Activated CD8-positive, alpha-beta memory T cell treated with anti-CD3 and anti-CD28 coated beads, Interleukin-2, amount 50 U/mL, for 48 hours (primary cell): ENCODE data around the gene TLL2.

ENCODE experiments used
- DNase-seq: peaks from one replicate; pipeline ENCODE4 v3.0.0-alpha.2; 2020

Gene TLL2

DNA sequence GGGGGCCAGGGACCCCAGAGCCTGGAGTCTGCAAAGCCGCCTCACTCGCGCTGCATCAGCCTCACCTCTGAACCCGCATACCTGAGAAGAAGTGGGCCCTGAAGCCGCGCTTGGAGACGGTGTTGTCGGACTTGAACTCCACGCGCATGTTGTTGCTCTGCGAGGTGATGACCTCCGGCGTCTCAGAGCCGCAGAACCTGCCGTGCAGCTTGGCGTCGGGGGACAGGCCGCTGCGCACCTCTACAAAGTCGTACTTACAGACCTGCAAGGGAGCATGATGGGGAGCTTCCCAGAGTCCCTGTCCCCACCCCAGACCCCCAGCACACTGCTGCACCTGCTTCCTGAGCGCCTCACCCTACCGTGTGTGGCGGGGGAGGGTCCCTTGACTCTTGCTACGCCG lies 129.2 kb downstream of the TLL2 start:
- no peak for DNase-seq

GRCh38 chr10:96380821-96381220 lies 132.9 kb downstream of the TLL2 start:
- no peak for DNase-seq

DNA sequence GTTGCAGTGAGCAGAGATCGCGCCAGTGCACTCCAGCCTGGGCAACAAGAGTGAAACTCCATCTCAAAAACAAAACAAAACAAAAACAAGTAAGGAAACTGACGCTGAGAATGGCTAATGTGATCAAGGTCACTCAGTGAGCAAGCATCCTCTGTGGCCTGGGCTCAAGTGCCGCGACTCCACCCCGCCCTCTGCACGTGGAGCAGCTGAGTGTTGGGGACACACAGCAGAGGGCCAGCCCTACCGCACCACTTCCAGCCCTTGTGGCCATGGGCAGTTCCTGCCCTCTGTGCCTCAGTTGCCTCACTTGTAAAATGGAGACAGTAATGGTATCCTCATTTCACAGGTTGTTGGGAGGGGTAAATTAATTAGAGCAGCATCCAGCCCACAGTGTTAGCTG lies 134.0 kb downstream of the TLL2 start:
- no peak for DNase-seq

- DNase-seq, result no peak
Observed at GRCh38 chr10:96378741-96379140, 135.0 kb downstream of the TLL2 start.

DNA sequence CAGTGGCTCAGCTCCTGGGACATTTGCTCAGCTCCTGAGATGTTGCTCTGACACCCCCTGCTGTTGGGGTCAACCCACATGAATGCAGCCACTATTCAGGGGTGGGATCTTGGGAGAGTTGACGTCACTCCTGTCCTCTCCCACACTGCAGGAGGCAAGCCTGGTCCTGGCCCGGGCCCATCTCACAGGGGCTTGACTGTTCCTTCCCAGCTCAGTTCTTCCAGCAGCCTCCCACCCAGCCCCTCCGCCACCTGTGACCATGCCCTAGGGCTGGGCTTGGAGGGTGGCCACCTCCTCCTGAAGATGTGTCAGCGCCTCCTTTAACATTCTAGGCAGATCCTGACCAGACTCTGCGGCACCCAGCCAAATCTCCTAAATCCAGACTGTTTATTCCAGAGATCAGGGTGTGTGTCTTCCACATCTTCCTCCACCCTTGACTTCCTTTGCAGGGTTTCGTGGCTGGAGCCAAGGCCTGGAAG lies 135.9 kb downstream of the TLL2 start:
- no peak for DNase-seq

DNA sequence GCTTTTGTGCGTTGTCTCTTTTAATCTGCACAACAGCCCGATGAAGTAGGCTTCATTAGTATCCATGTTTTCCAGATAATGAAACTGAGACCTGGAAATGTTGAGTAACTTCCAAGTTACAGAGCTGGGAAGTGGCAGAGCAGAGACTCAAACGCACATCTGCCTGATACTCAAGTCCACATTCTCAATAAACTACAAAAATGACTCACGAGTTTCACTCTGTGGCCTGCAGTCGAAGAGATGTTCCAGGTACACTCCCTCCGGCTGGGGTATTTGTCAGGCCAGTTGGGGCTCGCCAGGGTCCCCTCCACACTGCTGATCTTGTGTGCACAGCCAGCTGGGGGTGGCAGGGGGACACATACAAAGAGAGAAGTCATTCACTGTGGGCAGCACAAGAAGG lies 137.2 kb downstream of the TLL2 start:
- no peak for DNase-seq

DNA sequence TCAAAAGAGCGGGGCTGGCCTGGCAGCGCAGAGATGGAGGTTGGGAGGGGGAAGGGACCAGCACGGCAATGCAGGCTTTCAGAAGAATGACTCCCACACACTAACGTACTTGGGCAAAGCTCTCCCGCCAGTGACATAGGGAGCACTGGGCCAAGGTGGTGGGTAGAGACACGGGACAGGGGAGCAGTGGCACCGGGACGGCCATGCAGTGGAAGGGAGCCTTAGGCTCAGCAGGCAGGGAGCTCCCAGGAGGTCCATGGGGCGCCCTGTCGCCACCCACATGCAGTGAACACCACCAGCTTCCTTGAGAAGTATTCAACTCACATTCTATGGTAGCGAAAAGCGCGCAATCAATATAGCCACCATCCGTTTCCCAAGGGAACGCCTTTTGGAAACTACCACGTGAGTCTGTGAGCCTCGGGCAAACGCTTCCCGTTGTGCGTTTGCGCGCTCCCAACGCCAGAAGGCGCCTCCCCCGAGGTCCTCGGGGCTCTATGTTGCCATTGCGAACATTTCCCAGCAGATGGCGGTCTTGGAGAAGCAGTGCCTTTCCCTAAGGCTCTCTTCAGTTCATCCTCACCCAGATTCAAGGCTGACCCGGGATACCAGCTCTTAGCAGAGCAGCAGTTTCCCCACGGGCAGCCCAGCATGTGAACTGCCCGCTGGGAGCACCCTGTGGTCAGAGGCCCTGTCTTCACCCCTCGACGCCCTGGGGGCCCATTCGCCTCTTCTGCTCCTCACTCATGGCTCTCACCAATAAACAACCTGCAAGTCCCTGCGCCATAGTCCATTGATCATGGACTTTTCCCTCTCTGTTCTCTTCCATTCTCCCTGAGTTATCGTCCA lies 138.5 kb downstream of the TLL2 start:
- DNase-seq, result peak; percentile 83

- no peak for DNase-seq
Observed at GRCh38 chr10:96374639-96374984, 139.1 kb downstream of the TLL2 start.

DNA sequence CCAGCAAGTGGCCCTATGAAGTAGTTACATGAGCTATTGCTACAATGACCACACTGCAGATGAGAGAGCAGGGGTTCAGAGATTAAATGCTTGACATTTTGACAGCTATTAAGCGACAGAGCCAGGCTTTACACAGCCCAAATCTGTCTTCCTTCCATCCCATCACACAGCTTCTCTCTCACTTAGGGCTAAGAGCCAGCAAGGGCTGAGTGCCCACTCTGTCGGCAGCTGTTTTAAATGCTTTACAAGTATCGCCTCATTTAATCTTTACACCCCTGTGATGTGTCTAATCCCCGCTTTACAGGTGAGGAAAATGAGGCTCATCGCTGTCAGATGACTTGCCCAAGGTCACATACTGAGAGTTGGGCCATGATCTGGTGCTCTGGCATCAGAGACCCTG lies 139.7 kb downstream of the TLL2 start:
- DNase-seq, result no peak

DNA sequence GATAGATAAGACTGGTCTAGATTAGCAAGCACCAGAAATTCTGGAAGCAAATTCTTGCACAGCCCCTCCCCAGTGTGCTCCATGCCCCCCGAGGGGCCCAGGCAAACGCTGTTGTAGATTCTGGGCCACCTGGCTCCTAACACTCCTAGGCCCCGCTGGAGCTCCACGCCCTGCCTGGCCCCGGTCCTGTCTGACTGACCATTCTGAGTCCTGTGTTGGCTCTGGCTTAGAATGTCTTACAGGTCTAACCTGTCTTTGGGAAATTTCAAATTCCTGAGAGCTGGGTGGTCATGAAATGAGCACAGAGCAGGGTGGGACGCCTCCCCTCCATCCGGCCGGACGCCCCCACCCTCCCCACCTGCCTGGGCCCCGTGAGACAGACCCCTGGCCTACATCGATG lies 142.4 kb downstream of the TLL2 start:
- DNase-seq, result no peak

DNA sequence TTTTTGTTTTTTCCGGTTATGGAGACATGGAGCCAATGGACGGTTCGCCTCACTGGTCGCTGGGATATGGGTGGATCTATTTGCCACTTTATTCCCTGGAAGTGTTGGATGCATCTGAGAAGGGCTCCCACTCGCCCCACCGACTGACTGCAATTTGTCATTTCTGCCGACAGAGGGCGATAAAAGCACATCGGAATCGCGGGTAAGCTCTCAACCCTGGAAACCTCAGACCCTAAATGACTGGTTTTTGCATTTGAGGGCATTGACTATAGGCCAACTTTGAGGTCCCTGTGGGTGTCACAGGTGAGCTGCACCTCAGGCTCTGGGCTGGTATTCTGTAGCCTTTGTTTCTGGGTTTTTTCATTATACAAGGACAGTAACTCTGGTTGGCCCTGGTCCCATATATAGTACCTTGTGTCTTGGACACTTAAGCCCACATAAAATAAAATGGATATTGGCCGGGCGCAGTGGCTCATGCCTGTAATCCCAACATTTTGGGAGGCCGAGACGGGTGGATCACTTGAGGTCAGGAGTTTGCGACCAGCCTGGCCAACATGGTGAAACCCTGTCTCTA lies 143.1 kb downstream of the TLL2 start:
- DNase-seq, result peak; percentile 75

DNA sequence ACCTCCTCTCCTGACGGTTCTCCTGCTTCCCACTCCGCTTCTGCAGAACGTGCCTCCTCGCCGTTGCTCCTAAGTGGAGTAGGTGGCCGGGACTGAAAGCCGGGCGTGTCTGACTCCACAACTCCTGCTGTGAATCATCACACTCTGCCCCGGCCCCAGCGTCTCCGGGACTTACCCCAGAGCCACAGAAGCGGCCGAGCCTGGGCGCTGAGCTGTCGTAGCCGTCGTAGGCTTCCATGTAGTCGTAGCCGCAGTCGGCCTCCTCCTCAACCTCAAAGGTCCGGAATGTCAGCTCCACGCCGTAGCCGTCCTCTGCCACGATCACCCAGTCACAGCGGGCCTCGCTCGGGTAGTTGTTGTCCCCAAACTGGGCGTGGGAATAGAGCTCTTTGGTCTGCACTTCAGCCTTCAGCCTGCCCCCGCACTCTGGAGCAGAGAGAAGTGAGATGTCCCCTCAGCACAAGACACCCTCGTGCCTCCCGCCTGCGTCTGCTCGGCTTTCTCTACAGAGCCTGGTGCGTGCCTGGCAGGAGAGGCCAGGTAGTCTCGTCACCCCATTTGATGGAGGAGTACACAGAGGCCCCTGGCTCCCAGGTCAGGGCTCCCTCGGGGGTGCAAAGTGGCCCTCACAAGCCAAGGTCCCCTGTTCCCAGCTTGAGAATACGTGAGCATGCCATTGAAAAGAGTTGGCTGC lies 143.7 kb downstream of the TLL2 start:
- DNase-seq, result no peak

GRCh38 chr10:96368971-96369370 lies 144.8 kb downstream of the TLL2 start:
- DNase-seq, result no peak

- DNase-seq, result no peak
Observed at GRCh38 chr10:96367470-96367869, 146.3 kb downstream of the TLL2 start.

DNA sequence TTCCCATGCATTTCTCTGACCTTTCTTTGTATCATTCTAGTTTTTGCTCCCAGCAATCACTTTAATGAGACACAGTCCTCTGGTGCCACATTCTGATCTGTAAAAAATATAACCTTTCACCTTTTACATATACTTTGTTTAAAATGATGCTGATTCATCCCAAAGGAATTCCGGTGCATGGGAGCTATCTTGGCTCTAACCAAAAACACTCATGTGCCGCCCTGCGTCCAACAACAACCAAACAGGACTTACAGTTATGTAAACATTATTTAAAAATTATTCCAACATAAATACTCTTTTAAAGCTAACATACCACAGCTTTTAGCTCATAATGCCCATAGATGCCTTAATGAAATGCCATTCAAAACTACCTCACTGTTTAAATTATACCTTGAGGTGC lies 147.2 kb downstream of the TLL2 start:
- DNase-seq, result no peak

- DNase-seq, result no peak
Observed at GRCh38 chr10:96365571-96365970, 148.2 kb downstream of the TLL2 start.

DNA sequence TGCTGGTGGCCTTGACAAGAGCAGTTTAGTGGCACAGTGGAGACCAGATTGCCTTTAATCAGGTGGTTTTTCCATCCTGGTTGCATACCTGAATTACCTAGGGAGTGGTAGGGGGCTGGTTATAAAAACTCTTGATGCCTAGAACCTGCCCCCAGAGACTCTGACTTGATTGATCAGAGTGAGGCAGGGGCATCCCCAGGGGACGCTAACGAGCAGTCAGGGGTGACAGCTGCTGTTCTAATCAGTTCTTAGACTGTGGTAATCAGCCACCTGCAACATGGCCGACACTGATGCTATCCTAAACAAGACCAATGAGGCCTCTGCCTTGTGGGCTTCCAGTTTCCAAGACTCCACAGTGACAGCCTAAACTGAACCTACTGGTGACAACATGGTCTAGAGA lies 153.0 kb downstream of the TLL2 start:
- DNase-seq, result no peak

- no peak for DNase-seq
Observed at GRCh38 chr10:96360331-96360730, 153.4 kb downstream of the TLL2 start.

DNA sequence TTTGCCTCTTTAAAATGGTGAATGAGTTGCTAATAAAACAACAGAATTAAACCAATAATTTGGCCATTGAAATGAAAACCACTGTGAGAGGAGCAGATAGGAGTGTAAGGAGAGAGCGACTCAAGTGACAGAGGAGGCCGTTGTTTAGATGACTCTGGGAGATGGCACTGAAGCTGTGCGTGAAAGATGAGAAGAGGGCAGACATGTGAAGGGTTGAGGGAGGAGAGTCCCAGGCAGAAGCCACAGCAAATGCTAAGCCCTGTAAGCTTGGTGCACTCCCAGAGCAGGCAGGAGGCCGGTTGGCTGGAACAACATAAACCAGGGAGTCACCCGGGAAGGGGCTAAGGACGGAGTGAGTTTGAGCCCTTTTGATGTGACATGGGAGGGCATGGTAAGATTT lies 154.1 kb downstream of the TLL2 start:
- no peak for DNase-seq

DNA sequence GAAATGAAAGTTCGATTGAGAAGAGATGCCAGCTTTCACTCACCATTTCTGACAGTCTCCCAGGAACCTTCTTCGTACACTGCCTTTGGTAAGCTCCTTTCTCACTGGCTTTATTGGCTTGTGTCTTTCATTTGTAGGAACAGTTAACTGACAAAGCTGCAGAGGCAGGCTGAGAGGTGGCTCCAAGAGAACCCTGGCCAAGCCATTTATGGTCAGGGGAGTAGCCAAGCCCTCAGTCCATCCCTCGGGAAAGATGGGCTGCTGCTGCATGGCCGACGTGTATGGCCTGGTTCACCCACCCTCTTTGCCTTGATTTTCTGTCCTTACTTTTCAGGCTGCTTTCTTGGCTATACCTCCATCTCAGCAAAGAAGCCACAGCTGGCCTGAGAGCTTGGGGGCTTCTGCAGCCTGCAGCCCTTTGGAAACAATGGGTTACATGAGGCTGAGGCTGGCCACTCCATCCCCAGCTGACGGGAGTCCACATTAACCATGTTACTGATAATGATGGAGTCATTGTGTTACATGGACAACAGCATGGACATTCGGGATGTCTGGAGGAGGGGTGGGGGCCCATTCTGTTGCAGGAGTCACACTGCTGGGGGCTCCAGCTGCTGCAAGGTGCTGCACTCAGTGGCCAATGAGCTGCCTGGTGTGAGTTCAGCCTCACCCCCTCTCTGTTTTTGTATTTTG lies 154.7 kb downstream of the TLL2 start, which contains the start of gene OPALIN:
OPALIN (minus strand) TSS at position 152 of the 690 bp plus-strand sequence; CDS start at position 46, 106 bp downstream.
- no peak for DNase-seq

DNA sequence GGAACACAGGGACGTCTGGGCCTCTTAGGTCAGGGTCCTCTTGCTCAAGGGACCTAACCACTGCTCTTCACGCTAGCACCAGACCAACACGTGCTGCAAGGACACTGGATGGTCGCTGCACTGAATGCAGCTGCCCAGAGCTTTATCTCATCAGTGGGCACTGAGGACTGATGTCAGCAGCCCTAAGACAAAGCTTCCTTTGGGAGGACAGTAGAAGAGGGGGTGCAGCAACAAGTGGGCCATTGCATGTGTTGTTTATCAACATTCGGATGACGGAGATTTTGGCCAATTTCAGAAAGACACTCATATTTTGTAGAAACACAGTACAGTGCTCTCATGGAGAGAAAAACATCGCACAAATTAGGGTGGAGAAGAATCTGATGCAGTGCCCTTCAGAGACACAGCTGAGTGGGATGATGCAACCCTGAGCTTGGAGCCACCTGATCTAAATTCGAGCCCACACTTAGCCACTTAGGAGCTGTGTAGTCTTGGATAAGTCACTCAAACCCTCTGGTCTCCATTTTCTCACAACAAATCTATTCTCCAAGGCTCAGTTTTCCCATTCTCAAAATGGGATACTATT lies 156.6 kb downstream of the TLL2 start:
- DNase-seq, result no peak

- no peak for DNase-seq
Observed at GRCh38 chr10:96352582-96352981, 161.1 kb downstream of the TLL2 start.

DNA sequence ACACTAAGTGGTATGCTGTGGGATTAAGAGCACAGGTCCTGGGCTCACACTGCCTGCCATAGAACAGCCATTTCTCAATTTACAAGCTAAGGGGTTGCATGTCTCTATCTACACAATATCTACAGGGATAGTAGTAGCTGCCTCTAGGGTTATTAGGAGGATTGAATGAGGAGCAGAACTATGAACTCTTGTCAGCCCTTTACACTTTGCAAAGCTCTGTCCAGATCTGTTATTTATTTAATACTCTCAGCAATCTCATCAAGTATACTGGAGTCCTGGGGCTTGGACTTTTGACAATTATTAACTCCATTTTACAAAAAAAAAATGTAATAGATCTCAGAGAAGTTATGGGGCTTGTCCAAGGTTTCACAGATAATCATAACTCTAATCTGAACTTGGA lies 161.7 kb downstream of the TLL2 start:
- no peak for DNase-seq
